GM13976 (cell line): Measurements from ENCODE around the gene BRD7.

Experiments
- DNase-seq: peaks from one replicate; pipeline ENCODE4 v3.0.0; 2012; ENCODE audit warnings: low spot score
- in situ Hi-C: fragments of 300-500 bp; cut with MboI; formaldehyde crosslinking; loops from one replicate; pipeline ENCODE4 v1.12.0; 2022; ENCODE audit warnings: low sequenced_read_pairs, mixed read lengths, inconsistent platforms; ENCODE audit not compliant: unreplicated experiment
- TF ChIP-seq, protein P1 (sequence below): IDR thresholded peaks from 2 replicates; pipeline ENCODE4 v1.5.1; 2012; ENCODE audit warnings: borderline replicate concordance, mild to moderate bottlenecking; ENCODE audit not compliant: insufficient read depth; ENCODE audit errors: extremely low read depth, missing control alignments, control extremely low read depth

The BRD7 gene

DNA sequence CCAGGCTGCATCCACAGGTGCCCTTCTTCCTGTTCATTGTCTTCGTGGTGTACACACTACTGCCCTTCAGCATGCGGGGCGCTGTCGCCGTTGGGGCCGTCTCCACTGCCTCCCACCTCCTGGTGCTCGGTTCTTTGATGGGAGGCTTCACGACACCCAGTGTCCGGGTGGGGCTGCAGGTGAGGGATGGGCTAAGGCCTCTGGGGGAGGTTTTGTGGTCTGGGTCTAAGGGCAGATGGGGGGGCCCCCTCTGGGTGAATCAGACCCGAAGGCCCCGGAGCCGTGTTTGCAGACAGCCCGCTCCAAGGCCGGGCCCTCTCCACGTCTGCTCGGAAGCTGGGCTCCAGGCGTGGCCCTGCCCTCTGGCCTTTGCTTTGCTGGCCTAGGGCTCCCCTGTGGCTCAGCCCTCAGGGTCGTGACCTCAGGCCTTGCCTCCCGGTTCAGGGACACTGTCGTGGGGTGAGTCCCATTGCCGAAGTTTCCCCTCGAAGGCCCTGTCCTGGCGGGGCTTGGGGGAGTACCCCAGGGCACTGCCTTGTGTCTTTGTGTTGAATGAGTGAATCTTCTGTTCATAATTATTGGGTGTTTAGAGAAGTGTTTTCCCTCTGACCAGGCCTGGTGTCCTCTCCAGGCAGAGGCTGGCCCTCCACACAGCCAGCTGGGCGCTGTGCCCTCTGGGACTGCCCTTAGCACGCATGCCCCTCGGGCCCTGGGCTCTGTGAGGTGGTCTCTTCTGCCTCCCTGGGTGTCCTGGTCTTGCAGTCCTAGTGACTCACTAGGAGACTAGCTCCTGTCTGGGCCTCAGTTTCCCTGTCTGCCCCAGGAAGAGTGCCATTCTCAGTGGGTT lies 76.8 kb downstream of the BRD7 start:
- in situ Hi-C loops = no loop called here
- TF ChIP-seq, protein P1, sequence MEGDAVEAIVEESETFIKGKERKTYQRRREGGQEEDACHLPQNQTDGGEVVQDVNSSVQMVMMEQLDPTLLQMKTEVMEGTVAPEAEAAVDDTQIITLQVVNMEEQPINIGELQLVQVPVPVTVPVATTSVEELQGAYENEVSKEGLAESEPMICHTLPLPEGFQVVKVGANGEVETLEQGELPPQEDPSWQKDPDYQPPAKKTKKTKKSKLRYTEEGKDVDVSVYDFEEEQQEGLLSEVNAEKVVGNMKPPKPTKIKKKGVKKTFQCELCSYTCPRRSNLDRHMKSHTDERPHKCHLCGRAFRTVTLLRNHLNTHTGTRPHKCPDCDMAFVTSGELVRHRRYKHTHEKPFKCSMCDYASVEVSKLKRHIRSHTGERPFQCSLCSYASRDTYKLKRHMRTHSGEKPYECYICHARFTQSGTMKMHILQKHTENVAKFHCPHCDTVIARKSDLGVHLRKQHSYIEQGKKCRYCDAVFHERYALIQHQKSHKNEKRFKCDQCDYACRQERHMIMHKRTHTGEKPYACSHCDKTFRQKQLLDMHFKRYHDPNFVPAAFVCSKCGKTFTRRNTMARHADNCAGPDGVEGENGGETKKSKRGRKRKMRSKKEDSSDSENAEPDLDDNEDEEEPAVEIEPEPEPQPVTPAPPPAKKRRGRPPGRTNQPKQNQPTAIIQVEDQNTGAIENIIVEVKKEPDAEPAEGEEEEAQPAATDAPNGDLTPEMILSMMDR = no peak
- DNase-seq = no peak

DNA sequence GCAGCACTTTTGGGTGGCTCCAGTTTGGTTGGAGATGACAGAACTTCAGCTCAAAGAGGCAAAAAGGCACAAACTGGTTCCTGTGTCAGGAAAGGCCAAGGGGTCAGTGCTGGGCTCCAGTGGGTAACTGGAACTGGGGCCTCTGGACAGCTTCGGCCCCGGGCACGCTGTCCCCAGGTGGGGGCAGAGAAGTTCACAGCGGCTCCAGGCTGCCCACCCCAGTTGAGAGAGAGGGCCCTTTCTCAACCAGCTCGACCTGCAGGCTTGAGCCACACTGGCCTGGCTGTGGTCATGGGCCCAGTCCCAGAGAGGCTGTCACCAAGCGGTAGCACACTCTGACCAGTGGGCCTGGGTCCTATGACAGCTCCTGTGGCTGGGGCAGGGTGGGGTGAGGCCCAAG lies 77.9 kb downstream of the BRD7 start:
- no peak for DNase-seq
- TF ChIP-seq, protein P1 = no peak
- in situ Hi-C loops = no loop called here

DNA sequence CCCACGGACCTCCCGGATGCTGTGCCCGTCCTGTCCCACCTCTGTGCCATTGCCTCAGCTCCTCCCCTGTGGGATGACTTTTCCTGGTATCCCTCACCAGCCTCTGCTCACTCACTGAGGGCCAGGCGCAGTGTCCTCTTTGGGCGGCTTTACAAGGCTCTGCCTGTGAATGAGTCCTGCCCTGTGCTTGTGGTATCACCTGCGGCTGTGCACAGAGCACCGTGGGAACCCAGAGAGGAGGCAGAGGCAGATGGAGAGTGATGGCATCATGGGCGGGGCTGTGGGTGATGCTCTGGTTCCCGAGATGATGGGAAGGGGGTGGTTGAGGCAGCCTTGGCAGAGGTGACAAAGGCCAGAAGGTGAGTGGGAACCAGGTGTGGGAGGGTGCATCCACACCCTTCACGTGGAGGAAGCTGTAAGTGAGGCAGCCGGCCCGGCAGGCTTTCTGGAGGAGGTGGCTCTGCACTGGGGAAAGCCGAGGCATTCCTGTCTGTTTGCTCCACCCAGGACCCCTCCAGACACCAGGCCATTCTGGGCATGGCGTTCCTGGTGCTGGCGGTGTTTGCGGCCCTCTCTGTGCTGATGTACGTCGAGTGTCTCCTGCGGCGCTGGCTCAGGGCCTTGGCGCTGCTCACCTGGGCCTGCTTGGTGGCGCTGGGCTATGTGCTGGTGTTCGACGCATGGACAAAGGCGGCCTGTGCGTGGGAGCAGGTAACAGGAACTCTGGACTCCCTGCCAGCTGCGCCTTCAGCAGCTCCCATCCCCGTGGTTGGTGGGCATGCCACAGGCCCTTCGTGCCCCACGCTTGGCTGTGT lies 78.6 kb downstream of the BRD7 start:
- DNase-seq = no peak
- TF ChIP-seq, protein P1 = no peak
- in situ Hi-C loops = no loop called here

DNA sequence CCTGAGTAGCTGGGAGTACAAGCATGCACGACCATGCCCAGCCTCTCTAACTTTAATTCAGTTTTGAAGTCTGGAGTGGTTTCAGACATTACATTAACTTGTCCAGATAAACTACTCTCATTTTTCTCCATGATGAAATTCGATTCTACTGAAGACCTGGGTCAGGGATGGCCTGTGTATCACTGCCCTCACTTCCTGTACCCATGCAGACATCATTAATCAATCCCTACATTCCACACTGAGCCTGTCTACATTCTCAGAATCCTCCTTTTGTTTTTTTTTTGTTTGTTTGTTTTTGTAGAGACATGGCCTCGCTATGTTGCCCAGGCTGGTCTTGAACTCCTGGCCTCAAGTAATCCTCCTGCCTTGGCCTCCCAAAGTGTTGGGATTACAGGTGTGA lies 79.9 kb downstream of the BRD7 start:
- TF ChIP-seq, protein P1 = no peak
- in situ Hi-C loops = no loop called here
- DNase-seq = no peak

DNA sequence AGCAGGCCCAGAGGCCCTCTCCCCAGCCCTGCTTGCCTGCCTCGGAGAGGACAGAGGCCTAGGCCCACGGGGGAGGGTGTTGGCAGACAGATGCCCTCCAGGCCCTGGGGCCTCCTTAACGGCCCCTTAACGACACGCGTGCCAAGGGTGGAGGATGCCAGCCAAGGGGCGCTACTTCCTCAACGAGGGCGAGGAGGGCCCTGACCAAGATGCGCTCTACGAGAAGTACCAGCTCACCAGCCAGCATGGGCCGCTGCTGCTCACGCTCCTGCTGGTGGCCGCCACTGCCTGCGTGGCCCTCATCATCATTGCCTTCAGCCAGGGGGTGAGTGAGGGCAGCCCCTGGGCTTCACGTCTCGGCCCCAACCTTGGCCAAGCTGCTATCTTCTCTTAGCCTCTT lies 80.8 kb downstream of the BRD7 start:
- in situ Hi-C loops = no loop called here
- TF ChIP-seq, protein P1 = no peak
- no peak for DNase-seq

DNA sequence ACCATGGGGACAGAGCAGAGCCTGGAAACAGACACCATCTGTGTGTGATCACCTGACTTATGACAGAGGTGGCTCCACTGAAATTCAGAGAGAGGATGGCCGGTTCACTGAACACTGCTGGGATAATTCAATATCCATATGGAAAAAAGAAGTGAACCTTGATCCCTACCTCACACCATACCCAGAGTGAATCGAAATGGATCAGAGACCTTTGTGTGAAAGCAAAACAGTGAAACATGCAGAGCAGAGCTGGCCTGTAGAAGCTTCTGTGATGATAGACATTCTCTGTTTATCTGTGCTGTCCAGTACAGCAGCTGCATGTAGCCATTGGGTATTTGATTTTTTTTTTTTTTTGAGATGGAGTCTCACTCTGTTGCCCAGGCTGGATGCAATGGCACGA lies 82.1 kb downstream of the BRD7 start:
- TF ChIP-seq, protein P1 = no peak
- in situ Hi-C loops = no loop called here
- DNase-seq = no peak
